NCI-H1694 (cell line): ENCODE results near the gene HCFC1.

ENCODE experiments used
- DNase-seq: peaks from one replicate; lab custom pipeline; 2025; lab: John Stamatoyannopoulos, UW

The HCFC1 gene

GRCh38 chrX:153938226-153938786 lies 33.3 kb downstream of the HCFC1 start:
- DNase-seq, result no peak

DNA sequence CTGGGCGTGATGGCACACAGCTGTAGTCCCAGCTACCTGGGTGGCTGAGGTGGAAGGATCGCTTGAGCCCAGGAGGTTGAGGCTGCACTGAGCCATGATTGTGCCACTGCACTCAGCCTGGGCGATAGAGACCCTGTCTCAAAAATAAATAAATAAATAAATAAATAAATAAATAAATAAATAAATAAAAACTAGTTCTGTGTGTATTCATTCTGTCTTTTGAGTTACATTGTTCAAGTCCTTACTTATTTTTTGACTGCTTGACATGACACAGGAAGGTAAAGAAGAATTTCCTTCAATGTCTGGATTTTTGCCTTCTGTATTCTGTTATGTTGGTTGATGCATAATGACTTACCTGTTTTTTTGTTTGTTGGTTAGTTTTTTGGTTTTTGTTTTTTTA lies 34.6 kb downstream of the HCFC1 start:
- DNase-seq, result no peak

GRCh38 chrX:153935326-153935851 lies 36.2 kb downstream of the HCFC1 start:
- no peak for DNase-seq

- no peak for DNase-seq
Measured at GRCh38 chrX:153934762-153935325, 36.8 kb downstream of the HCFC1 start, which contains the start of gene NAA10. Gene NAA10 (minus strand): TSS chrX:153935037. CDS start chrX:153934904, 133 bp downstream.

DNA sequence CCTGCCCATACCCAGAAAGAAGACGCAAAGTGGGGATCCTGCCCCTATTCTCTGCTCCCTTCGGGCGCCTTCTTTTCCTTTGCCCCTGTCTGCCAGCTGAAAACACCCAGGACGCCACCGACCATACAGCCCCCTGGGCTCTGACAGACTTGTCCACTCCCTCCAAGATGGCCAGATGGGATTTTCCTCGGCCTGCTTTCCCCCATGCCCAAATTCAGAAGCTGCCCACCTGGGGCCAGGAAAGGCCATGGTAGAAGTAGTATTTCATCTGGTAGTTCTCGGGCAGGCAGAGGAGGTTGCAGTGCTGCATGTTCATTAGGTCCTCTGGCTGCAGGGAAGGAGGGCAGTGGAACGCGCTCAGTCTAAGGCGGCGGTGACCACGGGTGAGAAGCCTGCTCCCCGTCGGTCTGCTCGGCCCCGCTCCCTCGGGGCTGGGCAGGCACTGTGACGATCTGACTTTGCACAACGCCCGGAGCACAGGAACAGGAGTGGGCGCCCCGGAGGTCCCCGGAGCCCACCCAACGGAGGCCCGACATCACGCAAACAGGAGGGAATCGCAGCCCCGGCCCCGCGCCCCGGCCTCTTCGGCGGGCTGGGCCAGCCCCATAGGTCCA lies 37.4 kb downstream of the HCFC1 start:
- no peak for DNase-seq

DNA sequence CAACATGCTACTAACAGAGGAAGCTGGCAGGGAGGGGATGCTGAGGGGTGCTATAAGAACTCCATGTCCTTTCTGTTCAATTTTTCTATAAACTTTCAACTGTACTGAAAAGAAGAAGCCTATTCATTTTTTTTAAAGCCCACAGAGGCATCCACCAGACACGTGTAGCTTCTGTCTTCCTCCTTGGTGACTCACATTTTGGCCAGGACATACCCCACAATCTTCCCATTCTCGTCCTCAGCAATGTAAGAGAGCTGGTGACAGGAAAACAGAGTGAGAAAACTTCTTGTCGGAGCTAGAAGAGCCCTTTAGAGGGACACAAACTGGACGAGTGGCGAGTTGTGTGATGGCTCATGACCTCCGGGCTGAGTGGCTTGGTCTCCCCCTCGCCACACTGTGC lies 37.9 kb downstream of the HCFC1 start:
- DNase-seq, result no peak

- no peak for DNase-seq
Measured at GRCh38 chrX:153932220-153932915, 39.2 kb downstream of the HCFC1 start.

DNA sequence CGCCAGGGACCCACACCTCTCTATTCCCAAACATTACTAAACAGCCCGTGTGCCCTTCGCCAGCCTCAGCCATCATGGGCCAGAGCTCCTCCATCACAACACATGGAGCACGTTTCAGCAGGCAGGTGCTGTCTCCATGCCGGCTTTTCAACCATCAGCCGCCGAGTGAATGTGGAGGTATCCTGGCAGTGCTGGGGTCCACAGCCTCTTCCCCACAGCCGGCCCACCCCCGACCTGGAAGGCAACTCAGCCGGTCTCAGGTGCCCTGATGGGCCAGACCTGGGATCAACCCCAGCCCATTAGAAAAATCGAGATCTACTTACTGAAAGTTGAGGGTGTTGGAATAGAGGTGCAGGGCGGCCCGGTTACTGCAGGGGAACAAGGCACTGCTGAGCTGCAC lies 39.9 kb downstream of the HCFC1 start:
- no peak for DNase-seq

DNA sequence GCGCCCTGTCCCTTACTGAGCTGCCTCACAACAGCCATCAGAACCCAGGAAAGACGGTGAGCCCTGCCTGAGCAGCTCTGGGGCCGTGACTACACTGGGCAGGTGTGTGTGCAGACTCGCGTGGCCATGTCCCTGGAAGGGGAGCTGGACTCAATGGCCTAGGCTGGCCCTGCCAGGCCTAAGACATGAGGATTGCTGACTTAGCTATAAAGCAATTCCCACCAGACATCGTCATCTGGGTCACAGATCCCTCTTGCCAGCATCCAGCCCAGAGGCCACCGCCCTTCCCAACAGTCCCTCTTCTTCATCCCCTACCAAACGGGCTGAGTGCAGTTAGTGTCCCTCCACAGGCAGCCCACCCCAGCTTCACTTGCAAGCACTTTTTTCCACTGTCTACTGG lies 40.5 kb downstream of the HCFC1 start:
- no peak for DNase-seq

DNA sequence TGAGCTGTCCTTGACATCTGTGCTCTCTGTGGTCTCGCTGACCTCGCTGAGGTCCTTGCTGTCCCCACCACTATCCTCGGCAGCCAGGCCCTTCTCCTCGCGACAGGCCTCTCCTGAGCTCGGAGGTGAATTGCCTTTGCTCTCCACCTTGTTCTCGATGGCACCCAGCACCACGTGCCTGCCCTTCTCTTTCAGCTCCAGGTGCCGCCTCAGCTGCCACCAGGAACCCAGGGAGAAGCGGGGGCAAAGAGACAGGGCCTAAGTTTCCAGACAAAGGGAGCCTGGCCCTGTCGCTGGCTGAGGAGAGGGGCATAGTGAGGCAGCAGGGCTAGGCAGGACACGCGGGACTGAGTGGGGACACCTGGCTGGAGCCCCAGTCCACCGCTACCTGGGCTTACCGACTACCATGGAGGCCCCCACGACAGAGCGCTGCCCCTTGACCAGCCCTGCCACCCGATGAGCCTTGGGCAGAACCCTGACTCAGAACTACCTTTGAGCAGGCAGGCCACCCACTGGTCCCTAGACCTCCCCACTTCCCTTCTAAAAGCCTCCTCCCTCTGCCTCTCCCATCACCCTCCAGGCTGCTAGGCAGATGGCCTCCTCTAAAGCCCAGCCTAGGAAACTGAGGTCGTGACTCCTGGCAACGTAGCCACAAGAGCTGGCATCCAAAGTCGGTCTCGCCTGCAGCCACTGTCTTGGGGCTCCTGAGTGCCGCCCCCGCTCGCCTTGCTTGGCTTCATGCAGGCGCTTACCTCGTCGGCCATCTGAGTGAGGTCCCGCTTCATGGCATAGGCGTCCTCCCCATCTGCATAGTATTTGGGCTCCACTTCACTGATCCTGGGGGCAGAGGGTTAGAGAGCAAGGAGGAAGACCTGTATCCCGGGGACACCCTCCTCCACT lies 41.4 kb downstream of the HCFC1 start:
- no peak for DNase-seq

- DNase-seq, result no peak
Measured at GRCh38 chrX:153929576-153929975, 42.0 kb downstream of the HCFC1 start.

GRCh38 chrX:153928846-153929245 lies 42.8 kb downstream of the HCFC1 start:
- DNase-seq, result no peak

DNA sequence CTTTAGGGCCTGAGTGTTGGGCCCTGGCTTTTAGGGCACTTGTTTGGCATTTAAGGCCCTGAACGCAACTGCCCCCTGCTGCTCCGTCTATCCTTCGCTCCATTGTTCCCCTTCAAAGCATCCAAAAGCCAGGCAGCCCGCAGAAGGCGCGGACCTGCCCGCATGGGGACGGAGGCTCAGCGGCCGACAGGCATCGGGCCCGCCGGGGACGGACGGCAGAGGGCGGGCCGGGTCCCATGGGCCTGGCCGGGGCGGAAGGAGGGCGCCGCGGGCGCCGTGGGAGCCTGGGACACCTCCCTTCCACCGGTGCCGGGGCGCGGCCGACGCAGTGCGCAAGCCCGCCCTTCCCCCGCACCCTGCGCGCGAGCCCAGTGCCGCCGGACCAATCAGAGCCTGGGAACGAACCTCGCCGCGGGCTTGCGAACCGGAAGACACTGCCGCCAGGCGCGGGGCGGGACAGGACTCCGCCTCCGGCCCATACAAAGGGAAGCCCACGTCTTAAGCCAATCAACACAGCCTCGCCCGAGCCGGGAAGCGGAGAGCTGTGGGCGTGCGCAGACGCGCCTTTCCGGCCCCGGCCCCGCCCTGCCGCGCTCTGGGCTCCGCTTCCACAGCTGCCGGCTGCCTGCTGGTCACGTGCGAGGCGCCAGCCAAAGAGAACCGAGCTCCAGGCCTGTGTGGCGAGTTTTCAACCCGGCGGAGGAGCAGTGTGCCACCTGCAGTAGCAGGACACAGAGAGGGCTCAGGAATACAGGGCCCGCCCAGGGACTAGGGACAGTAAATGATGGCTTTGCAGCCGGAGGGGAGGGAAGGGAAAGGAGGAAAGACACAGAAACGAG lies 43.5 kb downstream of the HCFC1 start:
- peak; percentile 95 for DNase-seq

DNA sequence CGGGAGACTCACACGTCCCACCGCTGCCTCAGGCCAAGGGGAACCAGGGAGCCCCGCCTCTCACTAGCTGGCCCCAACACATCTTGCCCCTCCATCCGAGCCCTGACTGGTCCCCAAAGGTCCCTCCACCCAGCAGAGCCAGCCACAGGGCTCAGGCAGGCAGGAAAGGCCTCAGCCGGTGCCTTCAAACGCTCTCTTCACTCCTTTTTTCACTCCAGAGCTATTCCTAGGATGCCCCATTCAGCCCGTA lies 44.0 kb downstream of the HCFC1 start:
- no peak for DNase-seq

DNA sequence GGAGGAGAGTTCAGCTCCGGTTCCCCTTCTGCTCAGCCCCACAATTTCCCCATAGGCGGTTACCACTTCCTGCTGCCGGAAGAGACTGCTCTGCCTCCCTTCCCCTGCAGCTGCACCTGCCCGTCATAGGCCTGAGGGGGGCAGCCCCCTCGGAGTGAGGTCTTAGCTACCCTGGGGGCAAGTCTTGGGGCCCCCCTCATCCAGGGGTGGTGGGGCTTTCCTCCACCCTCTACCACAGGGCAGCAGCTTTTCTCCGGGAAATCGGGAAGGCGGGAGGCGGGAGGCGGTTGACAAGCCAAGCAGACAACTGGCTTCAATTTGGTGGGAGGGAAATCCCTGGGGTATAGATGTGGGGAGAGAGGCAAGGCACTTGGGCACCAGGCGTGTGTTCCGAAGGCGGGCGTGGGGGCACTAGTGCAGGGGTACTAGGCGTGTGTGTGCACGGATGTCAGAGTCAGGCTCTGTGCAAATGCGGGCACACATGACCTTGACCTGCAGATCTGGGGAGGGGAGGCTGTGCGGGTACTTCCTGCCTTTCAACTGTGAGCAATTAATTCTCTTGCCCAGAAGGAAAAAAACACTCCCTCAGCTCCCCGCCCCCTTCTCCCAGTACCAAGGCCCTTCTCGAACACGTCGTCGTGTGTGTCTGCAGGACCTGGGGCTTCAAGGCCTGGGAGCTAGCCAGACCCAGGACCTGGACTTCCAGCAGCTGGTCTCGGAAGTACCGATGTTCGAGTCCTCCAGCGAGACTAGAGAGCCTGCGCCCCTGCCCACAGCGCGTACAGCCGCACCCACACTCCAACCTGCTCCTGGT lies 44.6 kb downstream of the HCFC1 start:
- DNase-seq, result peak; percentile 73

GRCh38 chrX:153926552-153926857 lies 45.1 kb downstream of the HCFC1 start:
- no peak for DNase-seq

DNA sequence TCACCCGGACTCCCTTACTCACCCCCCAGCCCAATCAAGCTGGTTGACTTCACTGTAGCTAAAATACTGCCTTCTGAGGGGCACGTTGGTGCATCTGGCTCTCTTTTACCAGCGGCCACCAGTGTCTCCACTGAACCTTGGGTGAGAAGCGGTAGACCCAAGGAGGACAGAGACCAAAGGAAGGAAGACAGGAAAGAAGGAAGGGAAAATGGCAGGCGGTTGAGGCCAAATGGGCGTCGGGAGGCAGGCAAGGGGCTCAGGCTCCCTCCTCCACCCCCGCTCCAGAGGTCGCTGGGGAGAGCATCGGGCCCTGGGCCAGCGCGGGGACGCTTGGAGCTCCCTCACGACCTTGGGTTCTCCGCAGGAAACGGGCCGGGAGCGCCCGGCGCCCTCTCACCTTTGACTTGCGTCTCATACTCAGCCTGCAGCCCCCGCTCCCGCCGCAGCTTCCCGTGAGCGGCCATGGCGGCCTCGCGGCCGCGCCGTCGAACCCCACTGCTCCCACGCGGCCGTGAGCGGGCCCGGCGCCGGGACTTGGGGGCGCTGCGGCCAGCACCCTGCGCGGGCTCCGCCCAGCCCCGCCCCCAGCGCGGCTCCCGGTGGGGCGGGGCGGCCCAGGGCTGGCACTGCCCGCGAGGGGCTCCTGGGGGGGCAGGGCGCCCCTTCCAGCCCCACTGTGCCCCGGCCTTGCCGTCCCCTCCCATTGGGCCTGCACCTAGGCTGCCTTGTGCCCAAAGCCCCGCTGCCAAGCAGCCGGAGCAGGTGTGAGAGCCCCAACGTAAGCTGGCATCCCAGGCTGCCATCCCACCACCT lies 45.7 kb downstream of the HCFC1 start, which contains the start of gene ARHGAP4:
Gene ARHGAP4, minus strand, starts transcription at position 526 of the 813 bp plus-strand sequence. Its CDS starts 62 bp downstream, at position 464.
- DNase-seq, result no peak

DNA sequence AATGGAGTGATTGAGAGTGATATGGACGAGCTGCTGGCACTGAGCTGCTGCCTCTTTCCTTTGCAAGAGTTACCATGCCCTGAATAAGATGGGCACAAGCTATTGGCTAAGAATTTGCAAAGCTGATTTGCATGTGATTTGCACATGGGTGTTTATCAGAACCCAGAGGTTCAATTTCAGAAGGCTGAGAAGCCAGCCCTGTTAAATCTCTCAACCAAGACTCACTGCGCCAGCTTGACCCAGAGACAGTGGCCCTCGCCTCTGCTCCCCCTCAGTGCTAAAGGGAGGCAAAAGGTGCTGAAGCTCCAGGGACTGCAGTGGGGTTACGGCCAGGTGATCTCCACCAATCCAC lies 46.3 kb downstream of the HCFC1 start:
- no peak for DNase-seq

- peak; percentile 57 for DNase-seq
Measured at GRCh38 chrX:153924149-153924861, 47.3 kb downstream of the HCFC1 start.
